Stimulated activated CD4-positive, alpha-beta T cell treated with anti-CD3 and anti-CD28 coated beads, Interleukin-4, amount 100 ng/mL, for 1 hour (primary cell): ENCODE measurements around the gene GAR1.
"Not testable (repeated sequence)": the region's sequence is repeated elsewhere in the genome, so short reads cannot be mapped to it uniquely, and the experiment has no call there.

Experiments
- DNase-seq: peaks from one replicate; pipeline ENCODE4 v3.0.0-alpha.2; 2020

Gene GAR1

DNA sequence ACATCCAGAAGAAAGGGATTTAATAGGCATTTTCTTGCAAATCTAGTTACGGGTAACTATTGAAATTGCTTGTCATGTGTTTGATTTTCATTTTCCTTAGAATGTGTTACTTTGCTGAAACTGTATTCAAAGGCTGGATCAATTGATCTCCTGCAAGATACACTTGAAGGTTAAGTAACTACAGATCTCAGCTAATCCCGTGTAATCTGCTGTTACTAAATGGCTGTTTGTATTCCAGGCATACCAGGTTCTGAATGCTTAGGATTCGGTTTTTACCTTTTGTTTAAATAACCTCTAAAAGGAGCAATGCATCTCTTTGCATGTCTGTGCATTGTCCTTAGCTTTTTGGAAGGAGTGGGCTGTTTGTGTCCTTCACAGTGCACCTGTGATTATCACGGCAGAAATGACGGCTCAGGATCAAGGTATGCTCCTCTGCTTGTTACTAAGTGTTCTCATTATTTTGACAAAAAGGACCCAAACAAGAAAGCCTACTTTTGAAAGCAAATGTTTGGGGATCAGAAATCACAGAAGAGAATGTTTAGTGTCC, 32.4 kb downstream of the GAR1 start, which contains the start of gene LRIT3:
TSS of gene LRIT3 (plus strand) at position 212 of the 547 bp plus-strand sequence. CDS start at position 307, 95 bp downstream.
- no peak for DNase-seq

DNA sequence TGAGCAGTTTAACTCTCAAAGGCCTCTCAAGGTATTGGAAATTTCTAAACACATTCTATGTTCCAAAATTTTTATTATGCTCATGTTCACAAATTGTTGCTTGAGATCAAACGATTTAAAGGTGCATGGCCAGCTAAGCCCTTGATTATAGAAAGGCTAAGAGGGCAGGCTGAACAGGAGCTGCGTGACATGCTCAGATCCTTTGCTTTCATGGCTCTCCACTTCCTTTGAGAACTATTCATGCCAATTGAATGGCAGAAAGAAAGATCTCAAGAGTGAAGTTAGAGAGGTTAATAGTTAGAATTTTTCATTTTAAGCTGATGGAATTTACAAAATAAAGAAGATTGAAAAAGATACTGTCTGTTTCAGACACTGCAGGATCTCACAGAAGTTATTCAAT, 32.9 kb downstream of the GAR1 start:
- DNase-seq = no peak

DNA sequence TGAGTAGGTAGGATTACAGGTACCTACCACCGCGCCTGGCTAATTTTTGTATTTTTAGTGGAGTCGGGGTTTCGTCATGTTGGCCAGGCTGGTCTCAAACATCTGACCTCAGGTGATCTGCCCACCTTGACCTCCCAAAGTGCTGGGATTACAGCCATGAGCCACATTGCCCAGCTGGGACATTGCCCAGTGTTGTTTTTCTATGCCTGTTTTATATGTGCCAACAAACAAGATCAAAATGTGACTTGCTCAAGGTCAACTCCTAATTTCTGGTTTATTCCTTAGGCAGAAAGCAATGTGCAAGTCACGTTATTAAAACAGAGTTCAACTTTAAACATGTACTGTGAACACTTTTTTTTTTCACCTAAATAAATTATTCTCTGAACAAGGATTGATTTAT, 35.0 kb downstream of the GAR1 start:
- DNase-seq = no peak

DNA sequence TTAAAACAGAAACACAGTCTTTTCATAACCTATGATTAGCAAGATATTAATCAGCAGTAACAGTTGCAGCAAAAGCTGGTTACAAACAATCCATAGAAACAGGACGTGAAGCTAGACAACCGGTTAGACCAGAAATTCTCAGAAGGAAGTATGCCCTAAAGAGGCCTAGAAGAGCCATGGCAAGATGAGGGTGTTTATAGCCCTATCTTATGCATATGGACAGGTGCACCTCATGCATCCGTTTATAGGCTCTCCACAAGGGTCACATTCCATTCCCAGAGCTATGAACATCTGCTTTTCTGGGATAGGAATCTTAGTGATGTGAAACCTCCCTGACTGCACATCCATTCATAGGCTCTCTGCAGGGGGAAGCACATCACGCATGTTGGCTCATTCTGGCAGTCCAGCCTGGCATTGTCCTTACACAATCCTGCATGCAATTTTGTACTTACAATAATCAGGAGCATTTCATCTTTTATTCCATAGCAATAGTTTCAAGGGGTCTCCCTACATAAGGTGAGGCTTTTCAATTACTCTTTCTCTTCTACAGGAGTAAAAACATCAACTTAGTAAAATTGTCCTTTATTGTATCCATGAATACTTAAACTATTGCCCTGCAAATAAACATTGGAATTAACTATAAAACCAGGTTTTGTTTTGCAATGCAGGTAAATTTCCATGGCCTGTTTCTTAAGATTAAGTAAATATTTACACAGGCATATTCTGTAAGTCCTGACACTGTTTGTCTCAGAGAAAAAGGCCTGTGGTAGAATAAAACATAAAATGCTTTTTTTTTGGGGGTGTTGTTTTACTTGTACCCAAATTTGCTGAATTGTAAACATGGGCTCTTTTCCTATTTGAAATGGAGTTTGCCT, 44.1 kb downstream of the GAR1 start:
- not testable (repeated sequence) for DNase-seq

DNA sequence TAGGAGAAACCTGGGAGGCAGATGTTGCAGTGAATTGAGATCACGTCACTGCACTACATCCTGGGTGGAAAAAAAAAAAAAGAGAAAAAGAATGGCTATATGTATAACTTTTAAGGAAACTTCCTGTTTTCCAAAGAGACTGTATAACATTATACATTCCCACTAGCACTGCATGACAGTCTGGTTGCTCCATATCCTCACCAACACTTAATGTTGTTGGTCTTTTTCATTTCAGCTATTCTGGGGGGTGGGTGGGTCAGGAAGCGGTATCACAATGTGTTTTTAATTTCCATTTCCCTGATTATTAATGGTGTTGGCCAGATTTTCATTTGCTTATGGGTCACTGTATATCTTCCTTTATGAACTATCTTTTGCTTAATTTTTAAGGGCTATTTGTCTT, 45.7 kb downstream of the GAR1 start:
- DNase-seq = no peak

DNA sequence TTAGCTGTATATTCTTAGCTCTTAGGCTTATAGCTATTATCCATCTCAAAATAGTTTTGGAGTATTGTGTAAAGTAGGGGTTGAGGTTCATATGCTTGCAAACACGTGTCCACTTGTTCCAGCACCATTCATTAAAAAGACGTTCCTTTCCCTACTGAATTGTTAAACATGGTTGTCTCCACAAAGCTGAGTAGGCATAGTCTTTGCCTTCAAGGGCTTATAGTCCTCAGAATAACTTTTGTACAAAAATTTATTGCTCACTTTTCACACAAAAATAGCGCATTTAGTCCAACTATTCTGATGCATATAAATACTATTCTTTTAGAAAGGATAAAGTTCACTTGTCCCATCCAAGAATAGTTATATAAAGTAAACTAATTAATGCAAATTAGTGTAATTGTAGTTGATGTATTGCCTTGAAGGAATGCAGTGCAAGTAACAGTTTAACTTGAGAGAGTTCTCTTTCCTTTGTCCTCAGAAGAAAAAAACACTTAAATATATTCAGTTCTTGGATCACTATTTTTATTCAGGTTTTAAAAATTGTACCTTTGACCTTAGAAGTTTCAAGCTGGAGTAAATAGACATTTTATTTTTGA, 46.5 kb downstream of the GAR1 start:
- no peak for DNase-seq

DNA sequence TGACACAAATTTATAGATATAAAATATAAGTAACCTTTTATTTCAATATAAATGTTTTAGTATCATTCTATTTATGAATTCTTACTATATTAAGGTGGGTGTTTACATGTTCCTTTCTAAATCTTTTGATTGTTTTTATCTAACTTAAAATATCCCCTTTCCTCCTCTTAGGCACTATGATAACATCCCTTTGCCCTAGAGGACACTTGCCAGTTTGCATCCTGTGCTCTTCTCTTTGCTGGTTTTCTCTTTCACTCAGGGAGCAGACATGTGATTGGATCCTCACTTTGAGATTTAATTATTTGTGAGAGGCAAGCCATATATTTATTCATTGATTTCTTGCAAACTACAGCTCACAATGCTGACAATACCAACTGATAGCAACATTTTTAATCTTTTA, 48.6 kb downstream of the GAR1 start:
- no peak for DNase-seq

DNA sequence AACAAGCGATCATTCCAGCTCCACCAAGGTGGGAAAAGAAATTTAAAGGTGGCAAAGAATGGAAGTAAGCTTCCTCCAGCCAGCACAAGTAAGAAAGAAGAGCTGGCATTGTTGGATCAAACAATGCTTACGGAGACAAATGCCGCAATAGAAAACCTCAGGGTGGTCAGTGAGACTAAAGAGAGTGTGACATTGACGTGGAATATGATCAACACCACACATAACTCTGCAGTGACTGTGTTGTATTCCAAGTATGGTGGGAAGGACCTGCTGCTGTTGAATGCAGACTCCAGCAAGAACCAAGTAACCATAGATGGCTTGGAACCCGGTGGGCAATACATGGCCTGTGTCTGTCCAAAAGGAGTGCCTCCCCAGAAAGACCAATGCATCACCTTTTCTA, 54.5 kb downstream of the GAR1 start:
- DNase-seq = no peak

DNA sequence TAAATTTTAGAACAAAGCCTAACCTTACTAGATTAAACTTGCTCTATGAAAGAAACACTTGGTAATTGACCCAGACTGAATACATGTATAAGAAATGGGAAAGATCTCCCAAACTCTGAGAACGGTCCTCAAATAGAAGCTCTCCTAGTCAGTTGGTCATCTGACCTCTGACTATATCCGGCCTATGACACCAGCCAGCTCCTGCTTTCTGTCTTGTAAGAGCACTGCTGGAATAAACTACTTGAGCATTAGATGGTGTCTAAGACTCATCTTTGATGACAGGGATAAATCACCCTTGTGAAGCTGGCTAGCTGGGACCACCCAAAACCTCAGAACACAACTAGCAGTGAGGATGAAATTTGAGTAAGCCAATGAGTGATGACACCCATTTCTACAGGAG, 56.5 kb downstream of the GAR1 start:
- no peak for DNase-seq

DNA sequence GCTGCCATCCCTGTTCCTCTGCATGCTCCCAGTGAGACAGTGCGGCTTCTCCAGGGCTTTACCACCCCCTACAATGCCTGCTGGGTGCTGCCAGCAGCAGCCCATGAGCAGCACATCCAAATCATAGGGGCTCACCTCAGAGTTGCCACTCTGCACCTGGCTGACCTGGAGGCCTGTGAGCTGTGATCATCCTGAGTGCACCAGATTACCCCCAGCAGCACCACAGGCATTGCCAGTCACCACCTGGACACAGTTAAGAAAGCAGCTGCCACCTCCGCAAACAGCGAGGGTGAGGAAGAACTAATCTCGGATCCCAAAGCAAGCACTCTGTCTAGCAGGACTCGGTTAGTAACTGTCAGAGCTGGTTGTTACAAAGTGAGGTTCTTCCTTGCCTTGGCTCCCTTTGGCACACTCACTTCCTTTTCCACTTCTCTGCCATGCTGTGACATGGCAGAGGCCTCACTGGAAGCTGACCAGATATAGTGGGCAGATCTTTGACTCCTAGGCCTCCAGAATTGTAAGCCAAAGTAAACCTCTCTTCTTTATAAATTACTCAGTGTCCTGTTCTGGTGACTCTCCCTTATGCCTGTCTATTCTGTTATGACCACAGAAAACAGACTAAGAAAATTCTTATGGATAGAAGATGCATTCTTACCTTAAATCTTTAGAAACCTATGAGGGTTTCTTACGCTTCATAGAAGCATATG, 57.5 kb downstream of the GAR1 start:
- no peak for DNase-seq

DNA sequence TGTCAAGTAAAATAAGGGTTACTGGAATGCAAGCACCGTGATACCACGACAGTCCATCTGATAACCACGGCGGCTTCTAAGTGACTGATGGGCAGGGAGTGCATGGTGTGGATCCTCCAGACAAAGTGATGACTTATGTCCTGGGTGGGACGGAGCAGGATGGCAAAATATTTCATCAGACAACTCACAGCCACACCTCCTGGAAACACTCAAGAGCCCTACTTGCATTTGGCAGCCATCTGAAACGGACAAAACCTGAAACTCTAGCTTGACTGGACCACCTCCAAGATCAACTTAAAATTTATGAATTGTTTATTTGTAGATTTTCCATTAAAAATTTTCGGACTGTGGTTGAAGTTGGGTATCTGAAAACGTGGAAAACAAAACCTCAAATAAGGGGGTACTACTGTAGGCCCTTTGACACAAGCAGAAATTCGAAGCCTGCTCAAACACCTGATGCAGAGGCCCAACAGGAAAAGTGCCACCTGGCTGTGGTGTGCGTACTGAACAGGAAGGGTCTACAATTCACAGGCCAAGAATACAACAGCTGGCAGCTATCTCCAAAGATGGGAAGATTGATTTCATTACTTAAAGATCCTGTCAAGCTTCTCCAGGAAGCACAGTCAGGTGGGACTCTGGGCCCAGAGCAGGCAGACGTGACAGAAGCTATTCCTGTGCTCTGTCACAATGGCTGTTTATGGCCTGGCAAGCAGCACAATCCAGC, 58.4 kb downstream of the GAR1 start:
- no peak for DNase-seq
